Endothelial cell of umbilical vein (primary cell): ENCODE results near the gene ABR. TPM values are rescaled to one million over a fixed set of nuclear protein-coding genes. Genes with fewer than 3 reads are reported as not detected.

ENCODE experiments used
- BruUV-seq: library from RNA; stranded (reverse); fragments of 400-500 nt; replicated peaks from 2 replicates; lab custom pipeline; 2021; lab: Mats Ljungman, UMichigan
- CTCF ChIA-PET: fragments of 300-600, 350-600 bp; sonication (Branson Sonifier 250); formaldehyde crosslinking; loops from one replicate; lab custom pipeline; 2021; ENCODE audit warnings: antibody characterized with exemption, inconsistent platforms; lab: Charles Lee
- POLR2A ChIA-PET: fragments of 300-600, 350-600 bp; sonication (Branson Sonifier 250); formaldehyde crosslinking; loops from one replicate; lab custom pipeline; 2021; ENCODE audit warnings: antibody characterized with exemption, inconsistent platforms; lab: Charles Lee
- DNase-seq: peaks from one replicate; pipeline ENCODE4 v3.0.0-alpha.2; 2011; ENCODE audit warnings: low read depth, low spot score
- FAIRE-seq: peaks from 2 replicates; lab custom pipeline; 2011; peaks lifted over from hg19 to GRCh38; lab: Jason Lieb, UNC
- H2AFZ ChIP-seq: 2 replicates; pipeline ENCODE4 v1.6.0; 2012; ENCODE audit warnings: low read depth, low read length, control low read depth, inconsistent platforms
- H3K27ac ChIP-seq: 2 replicates; pipeline ENCODE4 v1.5.1; 2011; ENCODE audit warnings: low read depth, mild to moderate bottlenecking, control low read depth, low read length, moderate library complexity; ENCODE audit not compliant: insufficient read depth
- H3K27me3 ChIP-seq, 2 experiments: 2 replicates each; pipeline versions ENCODE4 v1.6.0 to v1.6.1; 2011; ENCODE audit warnings: low read length in 2 of 2, mixed read lengths in 1 of 2; ENCODE audit not compliant: control insufficient read depth in 2 of 2, insufficient read depth in 2 of 2
- H3K36me3 ChIP-seq, 2 experiments: 2 replicates in 1 of 2; 3 replicates in 1 of 2; pipeline ENCODE4 v1.5.1; 2011; ENCODE audit warnings: low read length in 2 of 2, mild to moderate bottlenecking in 1 of 2, moderate library complexity in 1 of 2; ENCODE audit not compliant: control insufficient read depth in 2 of 2, insufficient read depth in 2 of 2; ENCODE audit errors: extremely low read depth in 1 of 2
- H3K4me1 ChIP-seq: 3 replicates; pipeline ENCODE4 v1.5.1; 2011; ENCODE audit warnings: mild to moderate bottlenecking, low read length; ENCODE audit not compliant: control insufficient read depth, insufficient read depth; ENCODE audit errors: extremely low read depth
- H3K4me2 ChIP-seq: 2 replicates; pipeline ENCODE4 v1.6.1; 2011; ENCODE audit warnings: low read length, control low read depth, mixed read lengths; ENCODE audit not compliant: insufficient read depth
- H3K4me3 ChIP-seq, 3 experiments: fragments of 200-600 bp in 1 of 3; sonication (generic), shearing (Covaris generic) in 1 of 3; replicated peaks in 1 of 3; 2 replicates each; pipeline ENCODE4 v1.5.1; 2011 to 2016; ENCODE audit warnings: control low read depth in 3 of 3, low read length in 3 of 3, mild to moderate bottlenecking in 2 of 3, inconsistent platforms in 1 of 3, low read depth in 1 of 3, moderate library complexity in 1 of 3; ENCODE audit not compliant: insufficient read depth in 1 of 3
- H3K79me2 ChIP-seq: 2 replicates; pipeline ENCODE4 v1.6.0; 2012; ENCODE audit warnings: low read length, inconsistent platforms; ENCODE audit not compliant: control insufficient read depth, insufficient read depth
- H3K9ac ChIP-seq: replicated peaks from 2 replicates; pipeline ENCODE3; 2011; ENCODE audit warnings: low read length, control low read depth; ENCODE audit not compliant: insufficient read depth; ENCODE audit errors: extremely low read depth
- H3K9me1 ChIP-seq: replicated peaks from 3 replicates; pipeline ENCODE4 v1.6.0; 2011; ENCODE audit warnings: mild to moderate bottlenecking, low read length; ENCODE audit not compliant: control insufficient read depth, insufficient read depth; ENCODE audit errors: extremely low read depth
- H3K9me3 ChIP-seq: replicated peaks from 2 replicates; pipeline ENCODE4 v1.5.1; 2012; ENCODE audit warnings: low read length, inconsistent platforms; ENCODE audit not compliant: control insufficient read depth, insufficient read depth
- H4K20me1 ChIP-seq: replicated peaks from 2 replicates; pipeline ENCODE3; 2011; ENCODE audit warnings: mild to moderate bottlenecking, low read length; ENCODE audit not compliant: control insufficient read depth, insufficient read depth; ENCODE audit errors: extremely low read depth
- CTCF ChIP-seq, 2 donors: IDR thresholded peaks; 1 replicate in 1 of 2; 2 replicates in 1 of 2; pipeline ENCODE4 v1.5.1; 2011; ENCODE audit warnings: low read length in 2 of 2, mild to moderate bottlenecking in 2 of 2, moderate library complexity in 2 of 2, control low read depth in 1 of 2, inconsistent platforms in 1 of 2, low read depth in 1 of 2; ENCODE audit not compliant: insufficient read depth in 1 of 2; ENCODE audit errors: extremely low read depth in 1 of 2
- EZH2 ChIP-seq: IDR thresholded peaks from 2 replicates; pipeline ENCODE4 v1.6.1; 2012; ENCODE audit warnings: borderline replicate concordance, low read depth, mild to moderate bottlenecking, moderate library complexity, low read length, inconsistent platforms; ENCODE audit not compliant: severe bottlenecking
- FOS ChIP-seq: IDR thresholded peaks from 2 replicates; pipeline ENCODE4 v1.6.1; 2011; ENCODE audit warnings: mild to moderate bottlenecking, low read length, moderate library complexity, borderline replicate concordance; ENCODE audit not compliant: insufficient read depth
- GATA2 ChIP-seq: IDR thresholded peaks from 2 replicates; pipeline ENCODE4 v1.7.0; 2011; ENCODE audit warnings: low read depth, mild to moderate bottlenecking, moderate library complexity, mixed read lengths, low read length; ENCODE audit not compliant: insufficient read length, insufficient read depth
- JUN ChIP-seq: IDR thresholded peaks from 2 replicates; pipeline ENCODE4 v1.6.1; 2011; ENCODE audit warnings: borderline replicate concordance, low read depth; ENCODE audit not compliant: insufficient read length, insufficient read depth
- MAX ChIP-seq: IDR thresholded peaks from 2 replicates; pipeline ENCODE4 v1.6.1; 2011; ENCODE audit not compliant: insufficient read depth, insufficient read length
- MYC ChIP-seq: IDR thresholded peaks from one replicate; pipeline ENCODE4 v1.6.1; 2011; ENCODE audit warnings: mild to moderate bottlenecking, low read depth, low read length
- POLR2A ChIP-seq: IDR thresholded peaks from 2 replicates; pipeline ENCODE4 v1.6.1; 2012; ENCODE audit warnings: low read depth, mild to moderate bottlenecking, control low read depth, low read length
- POLR2AphosphoS5 ChIP-seq: IDR thresholded peaks from 2 replicates; pipeline ENCODE4 v1.6.1; 2012; ENCODE audit warnings: low read depth, mild to moderate bottlenecking, control low read depth, low read length, moderate library complexity; ENCODE audit not compliant: insufficient read depth
- dilution Hi-C: fragments of 300-500 bp; cut with MboI; formaldehyde crosslinking; loops from one replicate; pipeline ENCODE4 v1.15.0; 2019; ENCODE audit warnings: low sequenced_read_pairs; ENCODE audit not compliant: extremely low pct_ligation_motif_present
- intact Hi-C: fragments of 100-400 bp; cut with micrococcal nuclease; formaldehyde crosslinking; loops from one replicate; pipeline ENCODE4 v1.10.0; 2022
- polyA plus RNA-seq, 4 experiments: library from polyadenylated mRNA; depleted of rRNA in 3 of 4; stranded (reverse) in 3 of 4; unstranded in 1 of 4; fragments of >200 nt; gene quantifications; 2 replicates each; pipeline versions ENCODE4 v1.2.1 to v1.2.3, GENCODE V29; 2011 to 2012; ENCODE audit warnings: missing spikeins in 1 of 4
- total RNA-seq: library from RNA; stranded (reverse); gene quantifications from 2 replicates; pipeline ENCODE4 v1.2.3, GENCODE V29; 2021

The ABR gene
- total and polyA plus RNA-seq, 2 donors (not counting 3 experiments of a cell fraction or from before 2014, with no cell fraction given): 83.5 to 96.8 TPM

- H3K9ac ChIP-seq: no peak overlapping the region
- intact Hi-C loops: no loop called here
- H3K27me3 ChIP-seq: no peaks in the 10 kb centered on the region
- no peaks in the 10 kb centered on the region for H3K4me1 ChIP-seq
- no peaks in the 10 kb centered on the region for H3K36me3 ChIP-seq
- CTCF ChIA-PET: interaction anchor here (1.0 to 2.3 kb wide), 2 partner anchors 32 to 99 kb away, joined by 3 to 9 read pairs; no protein-coding TSS in a partner anchor
- H3K4me3 ChIP-seq: no peak overlapping the region
- no peaks in the 10 kb centered on the region for H3K79me2 ChIP-seq
- TF ChIP-seq GATA2: no peak
- no peak for TF ChIP-seq EZH2
- no peak for TF ChIP-seq CTCF (IDR thresholded peaks at IDR 0.05; ENCODE audit: extremely low read depth in 1 of 2, insufficient read depth in 1 of 2, low read depth in 1 of 2, low read length in 2 of 2)
- no peak for TF ChIP-seq POLR2A
- TF ChIP-seq MAX: no peak
- TF ChIP-seq POLR2AphosphoS5: no peak
- no peak for TF ChIP-seq FOS
- no peak for TF ChIP-seq MYC
- no peak for TF ChIP-seq JUN
- POLR2A ChIA-PET: no interaction called here
- dilution Hi-C loops: no loop called here
- no peak overlapping the region for H2AFZ ChIP-seq
- H3K27ac ChIP-seq: no peak overlapping the region
- H3K9me1 ChIP-seq: no peaks in the 10 kb centered on the region
- H4K20me1 ChIP-seq: no peaks in the 10 kb centered on the region
- no TSS peak for BruUV-seq
- DNase-seq (no peak), FAIRE-seq (no peak)
- no peak overlapping the region for H3K4me2 ChIP-seq
- no peaks in the 10 kb centered on the region for H3K9me3 ChIP-seq
These were observed 155.7 kb downstream of the ABR start for GRCh38 chr17:1024076-1024475.
